Uterus (tissue), 2 donors: Measurements from ENCODE around the gene STAG1.

Source experiments
- CTCF ChIP-seq, 4 experiments: fragments of 200-600 bp in 2 of 4; fragments of 450-650 bp in 2 of 4; sonication (generic) in 2 of 4; IDR thresholded peaks; one replicate each; pipeline ENCODE4 v1.5.1; 2016 to 2019; ENCODE audit warnings: antibody characterized with exemption in 4 of 4, mild to moderate bottlenecking in 2 of 4, moderate library complexity in 1 of 4
- POLR2A ChIP-seq, 2 donors: fragments of 450-650 bp; IDR thresholded peaks; one replicate each; pipeline ENCODE4 v1.6.1; 2016; ENCODE audit warnings: antibody characterized with exemption in 2 of 2, mild to moderate bottlenecking in 1 of 2, moderate library complexity in 1 of 2

GRCh38 chr3:136513367-136513766 lies 238.8 kb downstream of the STAG1 start:
- no peak for TF ChIP-seq POLR2A (IDR thresholded peaks at IDR 0.05)
- no peak for TF ChIP-seq CTCF (IDR thresholded peaks at IDR 0.05)
